ENCODE measurements around the gene SHISA9. TPM values are rescaled to one million over a fixed set of nuclear protein-coding genes. Genes with fewer than 3 reads are reported as not detected.
"Not testable (repeated sequence)": the region's sequence is repeated elsewhere in the genome, so short reads cannot be mapped to it uniquely, and the experiment has no call there.

The SHISA9 gene
- 96.6 TPM for total RNA-seq (ENCODE audit: unreplicated experiment)
- long read RNA-seq, full-length matches to known transcripts, result 5 of 11 reads
- long read RNA-seq, partial matches to known transcripts, result 0 of 11 reads
- long read RNA-seq, other reads (novel, unspliced or antisense), result 6 of 11 reads

GRCh38 chr16:12901597-12902461 is at the start of gene SHISA9:
TSS of gene SHISA9 (plus strand) at chr16:12901598.
- peak; percentile 66 for DNase-seq
- Mint-ChIP-seq H3K36me3 (ENCODE audit: unreplicated experiment) (no peaks in the 10 kb centered on the region), H3K4me3 (ENCODE audit: unreplicated experiment) (peak within 1 kb of the TSS; percentile 94), H3K4me1 (ENCODE audit: low read depth, unreplicated experiment) (peaks cover 22% of the 10 kb centered on the region), H3K27me3 (ENCODE audit: unreplicated experiment) (peaks cover 8% of the 10 kb centered on the region), H3K9me3 (ENCODE audit: unreplicated experiment) (peaks cover 8% of the 10 kb centered on the region), H3K27ac (ENCODE audit: unreplicated experiment) (peak within 1 kb of the TSS; percentile 75)
- TF ChIP-seq CTCF (IDR thresholded peaks at IDR 0.05; ENCODE audit: partially characterized antibody, unreplicated experiment), result no peak

DNA sequence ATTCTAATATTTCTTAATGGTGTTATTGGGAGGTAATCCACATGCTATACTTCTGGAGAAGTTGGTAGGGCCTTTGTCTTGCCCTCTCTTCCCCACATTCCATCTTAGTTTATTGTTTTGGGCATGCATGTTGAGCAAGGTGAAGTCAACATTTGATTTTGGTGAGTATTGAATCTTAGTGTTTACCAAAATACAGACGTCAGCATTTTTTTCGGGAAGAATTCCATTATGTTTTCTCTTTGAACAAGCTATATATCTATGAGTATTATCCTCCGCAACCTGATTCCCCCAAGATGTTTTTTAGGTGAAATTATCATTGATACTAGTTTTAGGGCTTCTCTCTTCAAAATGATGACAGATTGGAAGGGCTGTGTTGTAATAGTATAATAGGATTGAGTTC is 47.4 kb upstream of the SHISA9 start:
- Mint-ChIP-seq H3K4me3 (ENCODE audit: unreplicated experiment) (no peak overlapping the region), H3K27me3 (ENCODE audit: unreplicated experiment) (peaks cover 3% of the 10 kb centered on the region), H3K36me3 (ENCODE audit: unreplicated experiment) (peaks cover 14% of the 10 kb centered on the region), H3K9me3 (ENCODE audit: unreplicated experiment) (peaks cover 3% of the 10 kb centered on the region), H3K27ac (ENCODE audit: unreplicated experiment) (no peak overlapping the region), H3K4me1 (ENCODE audit: low read depth, unreplicated experiment) (peaks cover under 1% of the 10 kb centered on the region)
- DNase-seq, result no peak
- TF ChIP-seq CTCF (IDR thresholded peaks at IDR 0.05; ENCODE audit: partially characterized antibody, unreplicated experiment), result no peak

- not testable (repeated sequence) for H3K27ac Mint-ChIP-seq (ENCODE audit: unreplicated experiment); H3K9me3 Mint-ChIP-seq (ENCODE audit: unreplicated experiment); DNase-seq; H3K4me1 Mint-ChIP-seq (ENCODE audit: low read depth, unreplicated experiment); H3K4me3 Mint-ChIP-seq (ENCODE audit: unreplicated experiment); H3K27me3 Mint-ChIP-seq (ENCODE audit: unreplicated experiment)
- peaks cover 14% of the 10 kb centered on the region for H3K36me3 Mint-ChIP-seq (ENCODE audit: unreplicated experiment)
These were observed 44.0 kb upstream of the SHISA9 start for GRCh38 chr16:12857435-12857834.

GRCh38 chr16:12862327-12862726 is 39.1 kb upstream of the SHISA9 start:
- Mint-ChIP-seq H3K36me3 (ENCODE audit: unreplicated experiment) (peaks cover 3% of the 10 kb centered on the region), H3K27ac (ENCODE audit: unreplicated experiment) (no peak overlapping the region), H3K27me3 (ENCODE audit: unreplicated experiment) (peaks cover 1% of the 10 kb centered on the region), H3K4me1 (ENCODE audit: low read depth, unreplicated experiment) (peaks cover 2% of the 10 kb centered on the region), H3K4me3 (ENCODE audit: unreplicated experiment) (no peak overlapping the region), H3K9me3 (ENCODE audit: unreplicated experiment) (peaks cover under 1% of the 10 kb centered on the region)
- TF ChIP-seq CTCF (IDR thresholded peaks at IDR 0.05; ENCODE audit: partially characterized antibody, unreplicated experiment), result no peak
- DNase-seq, result no peak

DNA sequence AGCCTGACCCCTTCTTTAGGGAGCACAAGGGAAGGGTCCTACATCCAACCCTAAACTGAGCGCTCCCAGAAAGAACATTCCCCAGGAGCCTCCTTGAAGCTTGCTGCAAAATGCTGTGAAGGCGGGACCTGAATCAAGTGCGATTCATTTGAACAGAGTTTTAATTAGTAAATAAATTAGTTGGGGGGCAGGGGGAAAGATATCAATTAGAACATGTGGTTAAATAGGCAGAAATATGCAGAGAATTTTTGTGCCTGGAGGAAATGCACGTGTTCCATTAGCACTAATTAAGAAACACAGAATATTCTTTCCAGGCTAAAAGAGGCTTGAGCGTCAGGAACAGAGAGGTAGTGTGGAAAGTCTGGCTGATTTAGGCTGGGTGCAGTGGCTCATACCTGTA is 38.5 kb upstream of the SHISA9 start:
- Mint-ChIP-seq H3K9me3 (ENCODE audit: unreplicated experiment) (no peaks in the 10 kb centered on the region), H3K27me3 (ENCODE audit: unreplicated experiment) (peaks cover 1% of the 10 kb centered on the region), H3K27ac (ENCODE audit: unreplicated experiment) (no peak overlapping the region), H3K4me3 (ENCODE audit: unreplicated experiment) (no peak overlapping the region), H3K36me3 (ENCODE audit: unreplicated experiment) (no peaks in the 10 kb centered on the region), H3K4me1 (ENCODE audit: low read depth, unreplicated experiment) (peaks cover 4% of the 10 kb centered on the region)
- TF ChIP-seq CTCF (IDR thresholded peaks at IDR 0.05; ENCODE audit: partially characterized antibody, unreplicated experiment), result no peak
- no peak for DNase-seq

Measured in glutamatergic neuron (in vitro differentiated cells).